ENCODE measurements around the gene NELL1. TPM values are rescaled to one million over a fixed set of nuclear protein-coding genes. Genes with fewer than 3 reads are reported as not detected.

NELL1 gene
- total RNA-seq, 1 experiment from 2014 or later: not detected

GRCh38 chr11:21484039-21484438, 814.7 kb downstream of the NELL1 start:
- intact Hi-C loops (cut with micrococcal nuclease; ENCODE audit: unreplicated experiment): no loop called here
- POLR2A ChIA-PET: no interaction called here
- CTCF ChIA-PET: no interaction called here
- H3K36me3 ChIP-seq (ENCODE audit: control insufficient read depth, insufficient read depth, low read length): no peaks in the 10 kb centered on the region
- H3K9me3 ChIP-seq: no peaks in the 10 kb centered on the region
- H3K36me3 Mint-ChIP-seq (ENCODE audit: insufficient read depth, unreplicated experiment): no peaks in the 10 kb centered on the region
- no peaks in the 10 kb centered on the region for H3K27me3 Mint-ChIP-seq (ENCODE audit: insufficient read depth, unreplicated experiment)
- H3K9me3 Mint-ChIP-seq (ENCODE audit: unreplicated experiment): no peaks in the 10 kb centered on the region
- TF ChIP-seq CTCF (IDR thresholded peaks at IDR 0.05; ENCODE audit: insufficient read depth in 1 of 2, low read depth in 1 of 2, low read length in 1 of 2, severe bottlenecking in 1 of 2, unreplicated experiment in 1 of 2): no peak
- H3K27me3 ChIP-seq (replicated peaks; ENCODE audit: control insufficient read depth, insufficient read depth, low read length): no peaks in the 10 kb centered on the region
- no peak overlapping the region for H3K4me3 Mint-ChIP-seq (ENCODE audit: unreplicated experiment)
- no peak overlapping the region for H3K27ac Mint-ChIP-seq (ENCODE audit: unreplicated experiment)
- H3K4me1 Mint-ChIP-seq (ENCODE audit: low read depth, unreplicated experiment): no peaks in the 10 kb centered on the region
- no peak overlapping the region for H3K4me3 ChIP-seq (ENCODE audit: low read depth, low read length)
- no peaks in the 10 kb centered on the region for H3K4me1 ChIP-seq
- no TSS peak for BruUV-seq (replicated peaks)
- DNase-seq: no peak

- Mint-ChIP-seq H3K27ac (ENCODE audit: unreplicated experiment) (no peak overlapping the region), H3K27me3 (ENCODE audit: insufficient read depth, unreplicated experiment) (no peaks in the 10 kb centered on the region), H3K36me3 (ENCODE audit: insufficient read depth, unreplicated experiment) (no peaks in the 10 kb centered on the region), H3K9me3 (ENCODE audit: unreplicated experiment) (no peaks in the 10 kb centered on the region), H3K4me1 (ENCODE audit: low read depth, unreplicated experiment) (no peaks in the 10 kb centered on the region), H3K4me3 (ENCODE audit: unreplicated experiment) (no peak overlapping the region)
- Histone ChIP-seq H3K9me3 (no peaks in the 10 kb centered on the region), H3K36me3 (ENCODE audit: control insufficient read depth, insufficient read depth, low read length) (no peaks in the 10 kb centered on the region), H3K4me1 (no peaks in the 10 kb centered on the region), H3K27me3 (replicated peaks; ENCODE audit: control insufficient read depth, insufficient read depth, low read length) (no peaks in the 10 kb centered on the region), H3K4me3 (ENCODE audit: low read depth, low read length) (no peak overlapping the region)
- TF ChIP-seq CTCF (IDR thresholded peaks at IDR 0.05; ENCODE audit: insufficient read depth in 1 of 2, low read depth in 1 of 2, low read length in 1 of 2, severe bottlenecking in 1 of 2, unreplicated experiment in 1 of 2): no peak
- ChIA-PET CTCF (no interaction called here), POLR2A (no interaction called here)
- intact Hi-C loops (cut with micrococcal nuclease; ENCODE audit: unreplicated experiment): no loop called here
- DNase-seq: no peak
- no TSS peak for BruUV-seq (replicated peaks)
These were observed 815.6 kb downstream of the NELL1 start for GRCh38 chr11:21485006-21485405.

- H3K9me3 ChIP-seq: no peaks in the 10 kb centered on the region
- Mint-ChIP-seq H3K36me3 (ENCODE audit: insufficient read depth, unreplicated experiment) (no peaks in the 10 kb centered on the region), H3K27me3 (ENCODE audit: insufficient read depth, unreplicated experiment) (no peaks in the 10 kb centered on the region), H3K27ac (ENCODE audit: unreplicated experiment) (no peak overlapping the region), H3K4me3 (ENCODE audit: unreplicated experiment) (no peak overlapping the region), H3K9me3 (ENCODE audit: unreplicated experiment) (no peaks in the 10 kb centered on the region), H3K4me1 (ENCODE audit: low read depth, unreplicated experiment) (no peaks in the 10 kb centered on the region)
- H3K4me3 ChIP-seq (ENCODE audit: low read depth, low read length): no peak overlapping the region
- BruUV-seq (replicated peaks): no TSS peak
- H3K36me3 ChIP-seq (ENCODE audit: control insufficient read depth, insufficient read depth, low read length): no peaks in the 10 kb centered on the region
- DNase-seq: no peak
- ChIA-PET CTCF (no interaction called here), POLR2A (no interaction called here)
- no peaks in the 10 kb centered on the region for H3K27me3 ChIP-seq (replicated peaks; ENCODE audit: control insufficient read depth, insufficient read depth, low read length)
- intact Hi-C loops (cut with micrococcal nuclease; ENCODE audit: unreplicated experiment): no loop called here
- TF ChIP-seq CTCF (IDR thresholded peaks at IDR 0.05; ENCODE audit: insufficient read depth in 1 of 2, low read depth in 1 of 2, low read length in 1 of 2, severe bottlenecking in 1 of 2, unreplicated experiment in 1 of 2): no peak
- H3K4me1 ChIP-seq: no peaks in the 10 kb centered on the region
These were observed 816.0 kb downstream of the NELL1 start for GRCh38 chr11:21485426-21485825.

All from Caco-2 (cell line).